Type B pancreatic cell (in vitro differentiated cells): Measurements from ENCODE around the gene SLC26A6. TPM values are rescaled to one million over a fixed set of nuclear protein-coding genes. Genes with fewer than 3 reads are reported as not detected.

Source experiments
- DNase-seq: peaks from one replicate; pipeline ENCODE4 v3.0.0; 2021; ENCODE audit warnings: mixed read lengths; ENCODE audit not compliant: unreplicated experiment; ENCODE audit errors: extremely low spot score
- H3K27ac Mint-ChIP-seq: 2 replicates; pipeline ENCODE4 v1.8.0; 2021; ENCODE audit warnings: mild to moderate bottlenecking, mixed read lengths
- H3K27me3 Mint-ChIP-seq: 2 replicates; pipeline ENCODE4 v1.8.0; 2021; ENCODE audit warnings: mixed read lengths
- H3K36me3 Mint-ChIP-seq: 2 replicates; pipeline ENCODE4 v1.8.0; 2021; ENCODE audit warnings: mixed read lengths
- H3K4me1 Mint-ChIP-seq: one replicate; pipeline ENCODE4 v1.8.0; 2021; ENCODE audit warnings: mixed read lengths; ENCODE audit not compliant: unreplicated experiment
- H3K4me3 Mint-ChIP-seq: 2 replicates; pipeline ENCODE4 v1.8.0; 2021; ENCODE audit warnings: mild to moderate bottlenecking, mixed read lengths
- H3K9me3 Mint-ChIP-seq: 2 replicates; pipeline ENCODE4 v1.8.0; 2021; ENCODE audit warnings: mixed read lengths
- CTCF ChIP-seq: fragments of 200-600 bp; sonication (generic); conservative IDR thresholded peaks from 2 replicates; pipeline ENCODE4 v1.5.0; 2021; ENCODE audit warnings: antibody characterized with exemption, mild to moderate bottlenecking
- total RNA-seq: library from RNA; stranded (reverse); gene quantifications from 2 replicates; pipeline ENCODE4 v1.2.1, GENCODE V29; 2021; ENCODE audit warnings: low replicate concordance

Gene SLC26A6
- total RNA-seq, 1 donor from 2014 or later, result 35.6 TPM

GRCh38 chr3:48663489-48664312 is 28.4 kb upstream of the SLC26A6 start:
- peak overlapping the region; percentile 100 for H3K27ac Mint-ChIP-seq
- H3K4me3 Mint-ChIP-seq, result peak overlapping the region; percentile 100
- H3K36me3 Mint-ChIP-seq, result peaks cover 5% of the 10 kb centered on the region
- H3K4me1 Mint-ChIP-seq, result peaks cover 11% of the 10 kb centered on the region
- peak; percentile 92 for TF ChIP-seq CTCF
- H3K27me3 Mint-ChIP-seq, result peaks cover 9% of the 10 kb centered on the region
- peak; percentile 97 for DNase-seq
- H3K9me3 Mint-ChIP-seq, result peaks cover 3% of the 10 kb centered on the region

- peaks cover 4% of the 10 kb centered on the region for H3K9me3 Mint-ChIP-seq
- peak within 1 kb of the TSS; percentile 100 for H3K4me3 Mint-ChIP-seq
Observed at GRCh38 chr3:48662753-48663488, 27.7 kb upstream of the SLC26A6 start, which contains the start of gene CELSR3. TSS of gene CELSR3 (minus strand) at chr3:48662886. CDS start at chr3:48662634, 252 bp downstream.

GRCh38 chr3:48662145-48662752 is 27.0 kb upstream of the SLC26A6 start:
- Mint-ChIP-seq H3K9me3 (peaks cover 4% of the 10 kb centered on the region), H3K36me3 (peaks cover 5% of the 10 kb centered on the region), H3K27ac (peak overlapping the region; percentile 100), H3K27me3 (peaks cover 9% of the 10 kb centered on the region), H3K4me3 (peak overlapping the region; percentile 100), H3K4me1 (peaks cover 11% of the 10 kb centered on the region)
- TF ChIP-seq CTCF, result no peak
- DNase-seq, result no peak

More at GRCh38 chr3:48662753-48663488, 27.7 kb upstream of the SLC26A6 start, which contains the start of gene CELSR3:
- DNase-seq, result peak; percentile 88
- peaks cover 11% of the 10 kb centered on the region for H3K4me1 Mint-ChIP-seq
- H3K27me3 Mint-ChIP-seq, result peaks cover 9% of the 10 kb centered on the region
- no peak for TF ChIP-seq CTCF
- H3K27ac Mint-ChIP-seq, result peak within 1 kb of the TSS; percentile 100
- peaks cover 5% of the 10 kb centered on the region for H3K36me3 Mint-ChIP-seq

GRCh38 chr3:48661501-48662144 is 26.4 kb upstream of the SLC26A6 start:
- TF ChIP-seq CTCF, result no peak
- DNase-seq, result peak; percentile 87
- H3K27me3 Mint-ChIP-seq, result peaks cover 9% of the 10 kb centered on the region
- H3K9me3 Mint-ChIP-seq, result peaks cover 4% of the 10 kb centered on the region
- no peak overlapping the region for H3K27ac Mint-ChIP-seq
- H3K36me3 Mint-ChIP-seq, result peaks cover 5% of the 10 kb centered on the region
- peaks cover 11% of the 10 kb centered on the region for H3K4me1 Mint-ChIP-seq
- H3K4me3 Mint-ChIP-seq, result peak overlapping the region; percentile 79

GRCh38 chr3:48660800-48661400 is 25.6 kb upstream of the SLC26A6 start:
- peaks cover 4% of the 10 kb centered on the region for H3K9me3 Mint-ChIP-seq
- H3K4me1 Mint-ChIP-seq, result peaks cover 11% of the 10 kb centered on the region
- H3K27ac Mint-ChIP-seq, result no peak overlapping the region
- peaks cover 5% of the 10 kb centered on the region for H3K36me3 Mint-ChIP-seq
- no peak for TF ChIP-seq CTCF
- H3K4me3 Mint-ChIP-seq, result no peak overlapping the region
- no peak for DNase-seq
- H3K27me3 Mint-ChIP-seq, result peaks cover 9% of the 10 kb centered on the region
